Renal pelvis (tissue), 4 donors: Measurements from ENCODE around the gene FHL2. TPM values are rescaled to one million over a fixed set of nuclear protein-coding genes. Genes with fewer than 3 reads are reported as not detected.
A peak's percentile ranks its signal among the peaks of the same experiment; 100 is the strongest.
"Not testable (repeated sequence)": the region's sequence is repeated elsewhere in the genome, so short reads cannot be mapped to it uniquely, and the experiment has no call there.

Source experiments
- DNase-seq: peaks from one replicate; pipeline ENCODE4 v3.0.0-alpha.2; 2013
- polyA plus RNA-seq, 3 donors: library from polyadenylated mRNA; unstranded; fragments of 120-200 nt; gene quantifications; one replicate each; pipeline ENCODE4 v1.2.1, GENCODE V29; 2013; ENCODE audit not compliant: insufficient read length in 3 of 3

The FHL2 gene
- polyA plus RNA-seq, 3 donors = 20.0 to 30.1 (median 28.2) TPM

- DNase-seq = no peak
Measured at GRCh38 chr2:105358593-105358992, 40.3 kb downstream of the FHL2 start.

GRCh38 chr2:105357122-105357521, 41.7 kb downstream of the FHL2 start:
- DNase-seq = no peak

GRCh38 chr2:105344704-105345345, 54.0 kb downstream of the FHL2 start:
- DNase-seq = no peak

GRCh38 chr2:105339414-105339813, 59.4 kb downstream of the FHL2 start:
- no peak for DNase-seq

GRCh38 chr2:105338020-105338385, 60.8 kb downstream of the FHL2 start:
- no peak for DNase-seq

GRCh38 chr2:105337122-105338019, 61.5 kb downstream of the FHL2 start, which contains the start of gene C2orf49:
Gene C2orf49, plus strand, starts transcription at chr2:105337540. Its CDS starts 48 bp downstream, at chr2:105337588.
- peak; percentile 94 for DNase-seq

- no peak for DNase-seq
Measured at GRCh38 chr2:105336786-105337121, 62.1 kb downstream of the FHL2 start.

- DNase-seq = no peak
Measured at GRCh38 chr2:105335469-105335868, 63.4 kb downstream of the FHL2 start.

GRCh38 chr2:105334211-105334610, 64.6 kb downstream of the FHL2 start:
- DNase-seq = no peak

GRCh38 chr2:105330681-105331375, 68.0 kb downstream of the FHL2 start:
- DNase-seq = no peak

GRCh38 chr2:105329561-105330495, 69.0 kb downstream of the FHL2 start, which contains the start of gene TGFBRAP1:
Gene TGFBRAP1, minus strand, starts transcription at chr2:105329735. Its CDS starts 21,434 bp downstream, at chr2:105308301.
- DNase-seq = no peak

- no peak for DNase-seq
Measured at GRCh38 chr2:105329197-105329554, 69.7 kb downstream of the FHL2 start.

- DNase-seq = no peak
Measured at GRCh38 chr2:105328281-105329196, 70.3 kb downstream of the FHL2 start.

- DNase-seq = no peak
Measured at GRCh38 chr2:105327690-105328089, 71.2 kb downstream of the FHL2 start.

- not testable (repeated sequence) for DNase-seq
Measured at GRCh38 chr2:105327271-105327670, 71.6 kb downstream of the FHL2 start.

GRCh38 chr2:105325389-105325963, 73.4 kb downstream of the FHL2 start:
- no peak for DNase-seq

GRCh38 chr2:105324732-105325131, 74.1 kb downstream of the FHL2 start:
- DNase-seq = no peak

GRCh38 chr2:105324101-105324500, 74.8 kb downstream of the FHL2 start:
- no peak for DNase-seq

GRCh38 chr2:105323111-105323510, 75.7 kb downstream of the FHL2 start:
- no peak for DNase-seq
